ENCODE results near the gene MTCH2.

Gene MTCH2

DNA sequence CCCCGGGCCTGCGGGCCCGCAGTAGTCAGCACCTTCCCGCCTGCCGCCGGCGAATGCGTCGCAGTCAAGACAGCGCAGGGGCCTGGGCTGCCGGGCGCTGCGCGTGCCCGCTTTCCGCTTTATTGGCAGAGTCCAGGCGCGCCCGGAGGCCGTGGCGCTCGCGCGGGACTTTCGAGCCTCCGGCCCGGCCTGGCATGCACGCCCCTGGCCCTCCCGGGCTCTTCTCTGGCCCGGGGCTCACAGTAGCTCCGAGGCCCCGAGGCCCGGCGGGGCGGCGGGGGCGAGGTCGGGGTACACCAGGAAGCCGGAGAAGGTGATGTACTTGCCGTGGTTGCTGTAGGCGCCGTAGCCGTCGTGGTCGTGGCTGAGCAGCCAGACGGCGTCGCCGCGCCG lies 52.8 kb downstream of the MTCH2 start:
- DNase-seq (ENCODE audit: low read depth, low spot score): no peak
- H3K4me3 ChIP-seq (ENCODE audit: low read depth, low read length): peak overlapping the region; percentile 21
- in situ Hi-C loops (cut with HindIII; ENCODE audit: low sequenced_read_pairs): no loop called here
- TF ChIP-seq, protein P1, sequence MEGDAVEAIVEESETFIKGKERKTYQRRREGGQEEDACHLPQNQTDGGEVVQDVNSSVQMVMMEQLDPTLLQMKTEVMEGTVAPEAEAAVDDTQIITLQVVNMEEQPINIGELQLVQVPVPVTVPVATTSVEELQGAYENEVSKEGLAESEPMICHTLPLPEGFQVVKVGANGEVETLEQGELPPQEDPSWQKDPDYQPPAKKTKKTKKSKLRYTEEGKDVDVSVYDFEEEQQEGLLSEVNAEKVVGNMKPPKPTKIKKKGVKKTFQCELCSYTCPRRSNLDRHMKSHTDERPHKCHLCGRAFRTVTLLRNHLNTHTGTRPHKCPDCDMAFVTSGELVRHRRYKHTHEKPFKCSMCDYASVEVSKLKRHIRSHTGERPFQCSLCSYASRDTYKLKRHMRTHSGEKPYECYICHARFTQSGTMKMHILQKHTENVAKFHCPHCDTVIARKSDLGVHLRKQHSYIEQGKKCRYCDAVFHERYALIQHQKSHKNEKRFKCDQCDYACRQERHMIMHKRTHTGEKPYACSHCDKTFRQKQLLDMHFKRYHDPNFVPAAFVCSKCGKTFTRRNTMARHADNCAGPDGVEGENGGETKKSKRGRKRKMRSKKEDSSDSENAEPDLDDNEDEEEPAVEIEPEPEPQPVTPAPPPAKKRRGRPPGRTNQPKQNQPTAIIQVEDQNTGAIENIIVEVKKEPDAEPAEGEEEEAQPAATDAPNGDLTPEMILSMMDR (IDR thresholded peaks at IDR 0.05; ENCODE audit: low read depth, low read length): no peak

DNA sequence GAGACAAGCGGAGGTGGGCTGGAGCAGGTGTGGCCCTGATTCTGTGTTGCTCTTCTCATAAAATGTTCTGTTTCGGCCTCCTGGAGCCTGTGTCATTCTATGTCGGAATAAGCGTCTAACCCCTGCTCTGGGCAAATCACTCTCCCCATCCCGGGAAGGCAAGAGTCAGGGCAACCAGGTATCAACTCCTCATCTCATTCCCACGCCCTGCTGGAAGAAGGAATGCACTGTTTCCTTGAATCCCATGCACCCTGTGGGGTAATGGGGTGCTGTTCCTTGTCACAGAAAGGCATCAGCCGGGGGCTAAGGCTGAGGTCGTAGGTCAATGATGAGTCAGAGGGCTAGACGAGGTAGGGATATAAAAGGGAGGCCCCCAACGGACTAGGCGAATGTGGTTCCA lies 53.2 kb downstream of the MTCH2 start:
- no peak for DNase-seq (ENCODE audit: low read depth, low spot score)
- TF ChIP-seq, protein P1 (IDR thresholded peaks at IDR 0.05; ENCODE audit: low read depth, low read length): no peak
- in situ Hi-C loops (cut with HindIII; ENCODE audit: low sequenced_read_pairs): no loop called here
- no peak overlapping the region for H3K4me3 ChIP-seq (ENCODE audit: low read depth, low read length)

DNA sequence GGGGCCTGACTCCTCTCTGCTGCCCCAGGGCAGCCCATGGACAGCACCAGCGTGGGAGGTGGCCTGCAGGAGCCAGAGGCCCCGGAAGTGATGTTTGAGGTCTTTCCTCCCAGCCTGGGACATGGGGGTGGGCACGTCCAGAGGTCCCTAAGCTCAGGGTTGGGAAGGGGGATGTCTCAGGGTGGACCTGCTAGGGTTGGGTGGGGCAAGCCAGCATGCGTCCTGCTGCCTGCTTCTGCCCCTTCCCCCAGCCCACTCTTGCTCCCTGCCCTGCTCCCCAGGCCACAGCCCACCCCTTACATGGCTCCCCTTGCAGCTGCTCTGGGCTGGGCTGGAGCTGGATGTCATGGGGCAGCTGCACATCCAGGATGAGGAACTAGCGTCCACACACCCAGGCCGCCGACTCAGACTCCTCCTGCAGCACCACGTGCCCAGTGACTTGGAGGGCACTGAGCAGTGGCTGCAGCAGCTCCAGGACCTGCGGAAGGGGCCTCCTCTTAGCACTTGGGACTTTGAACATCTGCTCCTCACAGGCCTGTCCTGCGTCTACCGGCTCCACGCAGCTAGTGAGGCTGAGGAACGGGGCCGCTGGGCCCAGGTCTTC lies 54.5 kb downstream of the MTCH2 start:
- DNase-seq (ENCODE audit: low read depth, low spot score): no peak
- in situ Hi-C loops (cut with HindIII; ENCODE audit: low sequenced_read_pairs): no loop called here
- no peak overlapping the region for H3K4me3 ChIP-seq (ENCODE audit: low read depth, low read length)
- TF ChIP-seq, protein P1 (IDR thresholded peaks at IDR 0.05; ENCODE audit: low read depth, low read length): no peak

DNA sequence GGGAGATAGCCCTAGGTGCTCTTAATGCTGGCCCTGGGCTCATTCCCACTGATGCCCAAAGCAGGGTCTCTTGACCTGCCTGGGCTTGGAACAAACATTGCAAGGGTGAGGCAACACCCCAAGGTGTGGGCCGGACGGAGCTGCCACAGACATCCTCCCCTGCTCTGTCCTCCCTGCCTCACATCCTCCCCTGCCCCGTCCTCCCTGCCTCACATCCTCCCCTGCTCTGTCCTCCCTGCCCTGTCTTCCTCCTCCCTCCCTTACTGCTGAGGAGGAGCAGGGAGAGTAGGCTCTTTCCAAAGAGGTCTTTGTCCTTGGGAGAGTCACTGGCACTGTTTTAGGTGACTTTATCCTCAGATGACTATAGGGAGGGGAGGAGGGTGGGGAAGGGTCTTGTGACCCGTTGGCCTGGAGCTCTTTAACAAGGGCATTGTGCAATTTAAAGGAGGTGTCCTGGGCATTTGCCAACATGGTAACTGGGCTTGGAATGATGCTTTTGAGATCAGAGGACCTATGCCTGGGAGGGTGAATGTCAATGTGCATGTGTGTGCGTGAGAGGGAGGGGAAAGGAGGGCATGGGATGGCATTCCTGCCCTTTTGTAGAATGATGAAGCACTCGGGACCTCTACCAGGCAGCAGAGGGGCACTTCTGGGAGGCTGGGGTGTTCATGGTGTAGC lies 55.2 kb downstream of the MTCH2 start:
- in situ Hi-C loops (cut with HindIII; ENCODE audit: low sequenced_read_pairs): no loop called here
- DNase-seq (ENCODE audit: low read depth, low spot score): no peak
- no peak overlapping the region for H3K4me3 ChIP-seq (ENCODE audit: low read depth, low read length)
- TF ChIP-seq, protein P1 (IDR thresholded peaks at IDR 0.05; ENCODE audit: low read depth, low read length): no peak

DNA sequence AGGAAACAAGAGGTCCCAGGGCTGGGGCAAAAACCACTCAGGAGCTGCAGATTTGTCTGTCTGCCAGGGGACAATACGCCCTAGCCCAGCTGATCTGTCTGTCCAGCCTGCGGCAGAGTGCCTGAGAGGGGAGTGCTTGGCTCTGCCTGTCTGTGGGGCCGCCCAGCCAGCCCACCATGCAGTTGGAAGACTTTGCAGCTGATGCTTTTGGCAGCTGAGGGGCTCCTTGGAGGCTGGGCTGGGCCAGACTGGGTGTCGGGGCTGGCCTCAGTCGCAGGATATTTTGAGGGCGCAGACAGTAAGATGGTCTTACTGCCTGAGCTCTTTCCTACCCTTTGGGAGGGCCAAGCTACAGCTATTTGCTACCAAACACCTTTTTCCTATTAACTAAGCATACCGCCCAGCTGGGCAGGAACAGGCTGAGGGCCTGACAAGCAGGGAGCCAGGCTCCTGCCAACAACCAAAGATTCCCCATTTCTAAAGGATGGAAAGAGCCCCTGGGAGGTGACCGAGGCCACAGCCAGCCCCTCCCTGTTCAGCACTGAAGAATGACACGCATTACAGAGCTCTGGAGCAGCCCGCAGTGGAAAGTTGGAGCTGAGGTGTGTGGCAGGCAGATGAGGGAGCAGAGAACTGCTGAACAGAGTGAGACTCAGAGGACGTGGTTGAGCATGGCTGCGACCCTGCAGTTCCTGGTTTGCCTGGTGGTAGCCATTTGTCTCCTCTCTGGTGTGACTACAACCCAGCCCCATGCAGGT lies 56.1 kb downstream of the MTCH2 start, which contains the start of gene FAM180B:
Gene FAM180B (plus strand): TSS at position 581 of the 758 bp plus-strand sequence. CDS start 91 bp downstream, at position 672.
- TF ChIP-seq, protein P1 (IDR thresholded peaks at IDR 0.05; ENCODE audit: low read depth, low read length): no peak
- H3K4me3 ChIP-seq (ENCODE audit: low read depth, low read length): no peak within 1 kb of the TSS
- no peak for DNase-seq (ENCODE audit: low read depth, low spot score)
- in situ Hi-C loops (cut with HindIII; ENCODE audit: low sequenced_read_pairs): no loop called here

DNA sequence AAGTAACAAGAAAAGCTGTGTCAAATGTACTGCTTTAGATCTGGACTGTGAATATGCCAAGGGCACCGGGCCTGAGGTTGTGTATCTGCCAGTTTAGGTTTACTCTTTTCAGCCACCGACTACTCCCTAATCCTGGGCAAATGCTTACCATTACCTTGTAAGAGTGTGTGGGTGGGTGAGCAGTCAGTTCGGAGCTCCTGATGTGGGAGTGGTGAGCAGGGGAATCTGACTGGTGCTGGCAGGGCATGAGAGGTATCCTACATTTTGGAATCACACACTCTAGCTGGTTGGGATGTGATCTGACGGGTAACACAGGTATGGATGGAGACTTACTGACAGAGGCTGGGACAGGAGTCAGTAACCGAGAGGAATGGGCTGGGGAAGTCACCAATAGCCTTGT lies 58.5 kb downstream of the MTCH2 start:
- in situ Hi-C loops (cut with HindIII; ENCODE audit: low sequenced_read_pairs): no loop called here
- TF ChIP-seq, protein P1 (IDR thresholded peaks at IDR 0.05; ENCODE audit: low read depth, low read length): no peak
- no peak for DNase-seq (ENCODE audit: low read depth, low spot score)
- H3K4me3 ChIP-seq (ENCODE audit: low read depth, low read length): no peak overlapping the region
